GM18873 (cell line): ENCODE results near the gene AUTS2.
A peak's percentile ranks its signal among the peaks of the same experiment; 100 is the strongest.

Experiments
- ATAC-seq: cut with Tn5 transposase; IDR thresholded peaks from one replicate; pipeline ENCODE4 v1.9.1; 2021; ENCODE audit warnings: mild to moderate bottlenecking, moderate library complexity, moderate number of reproducible peaks; ENCODE audit not compliant: unreplicated experiment, low FRiP score

The AUTS2 gene

GRCh38 chr7:69868921-69869320, 270.6 kb downstream of the AUTS2 start:
- no peak for ATAC-seq

- ATAC-seq = no peak
These were observed 273.1 kb downstream of the AUTS2 start for GRCh38 chr7:69871213-69871885.

GRCh38 chr7:69871886-69872569, 273.8 kb downstream of the AUTS2 start:
- ATAC-seq = no peak

- ATAC-seq = no peak
These were observed 275.2 kb downstream of the AUTS2 start for GRCh38 chr7:69873512-69873911.

GRCh38 chr7:69878015-69878414, 279.7 kb downstream of the AUTS2 start:
- no peak for ATAC-seq

- ATAC-seq = no peak
These were observed 280.3 kb downstream of the AUTS2 start for GRCh38 chr7:69878591-69878990.

GRCh38 chr7:69879989-69880388, 281.7 kb downstream of the AUTS2 start:
- no peak for ATAC-seq

- no peak for ATAC-seq
These were observed 282.6 kb downstream of the AUTS2 start for GRCh38 chr7:69880840-69881239.

GRCh38 chr7:69882269-69882668, 284.0 kb downstream of the AUTS2 start:
- ATAC-seq = no peak

GRCh38 chr7:69883399-69883891, 285.2 kb downstream of the AUTS2 start:
- no peak for ATAC-seq

GRCh38 chr7:69885431-69885830, 287.2 kb downstream of the AUTS2 start:
- ATAC-seq = no peak

GRCh38 chr7:69889338-69889975, 291.2 kb downstream of the AUTS2 start:
- ATAC-seq = no peak

- no peak for ATAC-seq
These were observed 291.7 kb downstream of the AUTS2 start for GRCh38 chr7:69889976-69890351.

GRCh38 chr7:69892790-69893189, 294.5 kb downstream of the AUTS2 start:
- no peak for ATAC-seq

- no peak for ATAC-seq
These were observed 295.6 kb downstream of the AUTS2 start for GRCh38 chr7:69893906-69894305.

GRCh38 chr7:69895446-69895845, 297.2 kb downstream of the AUTS2 start:
- no peak for ATAC-seq

GRCh38 chr7:69896121-69896520, 297.8 kb downstream of the AUTS2 start:
- no peak for ATAC-seq

GRCh38 chr7:69898189-69898588, 299.9 kb downstream of the AUTS2 start:
- ATAC-seq = no peak

GRCh38 chr7:69903410-69903809, 305.1 kb downstream of the AUTS2 start:
- no peak for ATAC-seq

- ATAC-seq = peak; percentile 92
These were observed 308.2 kb downstream of the AUTS2 start for GRCh38 chr7:69906283-69906995.

GRCh38 chr7:69907720-69908119, 309.4 kb downstream of the AUTS2 start:
- ATAC-seq = no peak
